Ovary (tissue), 3 donors: ENCODE results near the gene PDK2.

Source experiments
- CTCF ChIP-seq, 3 donors: fragments of 450-650 bp in 2 of 3; fragments of 200-600 bp in 1 of 3; IDR thresholded peaks; one replicate each; pipeline versions ENCODE4 v1.5.1 to v1.8.0; 2016 to 2022; ENCODE audit warnings: antibody characterized with exemption in 3 of 3, mild to moderate bottlenecking in 1 of 3
- EP300 ChIP-seq: sonication (generic); formaldehyde crosslinking; IDR thresholded peaks from one replicate; pipeline ENCODE4 v1.6.1; 2017; ENCODE audit warnings: antibody characterized with exemption
- POLR2A ChIP-seq: fragments of 450-650 bp; IDR thresholded peaks from one replicate; pipeline ENCODE4 v1.6.1; 2017; ENCODE audit warnings: antibody characterized with exemption, mild to moderate bottlenecking, moderate library complexity
- donor health status: DM: no; HTN: no; CAD: no.

DNA sequence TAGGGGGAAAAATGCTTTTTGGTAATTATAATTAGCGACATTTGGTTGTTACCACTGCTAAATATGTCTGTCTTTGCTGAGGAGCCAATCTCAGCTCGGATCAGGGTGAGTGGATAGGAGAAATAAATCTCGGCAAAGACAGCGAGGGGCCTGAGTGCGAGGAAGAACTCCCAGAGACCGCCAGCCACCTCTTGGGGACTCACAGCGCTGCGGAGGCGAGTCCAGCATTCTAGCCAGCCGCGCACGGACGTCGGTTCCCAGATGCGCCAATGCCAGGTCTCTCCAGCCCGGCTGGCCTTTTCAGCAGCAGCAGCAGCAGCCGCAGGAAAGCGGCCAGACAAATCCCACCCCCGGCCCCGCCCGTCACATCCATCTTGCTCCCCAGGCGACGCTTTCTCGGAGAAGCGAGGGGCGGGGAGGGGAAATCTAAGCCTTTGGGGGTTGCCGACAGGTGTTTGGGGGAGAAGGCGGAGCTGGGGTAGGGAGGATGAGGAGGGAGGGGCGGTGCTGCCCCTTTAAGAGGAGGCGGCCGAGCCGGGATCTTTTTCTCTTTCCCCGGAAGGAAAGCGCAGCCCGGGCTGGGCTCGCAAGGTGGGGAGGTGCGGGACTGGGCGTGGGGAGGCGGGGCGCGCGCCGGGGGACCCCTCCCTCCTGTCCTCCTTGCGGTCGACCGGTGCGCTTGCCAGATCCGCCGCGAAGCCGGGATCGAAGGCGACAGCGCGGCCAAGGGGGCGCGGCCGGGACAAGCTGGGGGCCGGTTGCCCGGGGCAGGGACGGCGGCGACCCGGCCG lies 39.5 kb upstream of the PDK2 start, which contains the start of gene ITGA3:
- TF ChIP-seq POLR2A (peak; percentile 36), CTCF (IDR thresholded peaks at IDR 0.05) (no peak), EP300 (no peak)
